HG03571 (cell line): Measurements from ENCODE around the gene AP2A2.
"Not testable (repeated sequence)": the region's sequence is repeated elsewhere in the genome, so short reads cannot be mapped to it uniquely, and the experiment has no call there.

Source experiments
- ATAC-seq: cut with Tn5 transposase; IDR thresholded peaks from one replicate; pipeline ENCODE4 v1.9.1; 2021; ENCODE audit not compliant: unreplicated experiment

Gene AP2A2

GRCh38 chr11:1012740-1013630, 87.3 kb downstream of the AP2A2 start:
- no peak for ATAC-seq

GRCh38 chr11:1013631-1013935, 87.9 kb downstream of the AP2A2 start:
- no peak for ATAC-seq

GRCh38 chr11:1014276-1014675, 88.6 kb downstream of the AP2A2 start:
- ATAC-seq = no peak

- no peak for ATAC-seq
Observed at GRCh38 chr11:1015064-1015463, 89.4 kb downstream of the AP2A2 start.

- no peak for ATAC-seq
Observed at GRCh38 chr11:1015826-1016545, 90.3 kb downstream of the AP2A2 start.

- ATAC-seq = not testable (repeated sequence)
Observed at GRCh38 chr11:1016610-1017126, 91.0 kb downstream of the AP2A2 start.

GRCh38 chr11:1017269-1018005, 91.8 kb downstream of the AP2A2 start:
- ATAC-seq = no peak

- no peak for ATAC-seq
Observed at GRCh38 chr11:1018091-1018490, 92.4 kb downstream of the AP2A2 start.

- ATAC-seq = no peak
Observed at GRCh38 chr11:1019321-1019910, 93.7 kb downstream of the AP2A2 start.

GRCh38 chr11:1020211-1020905, 94.7 kb downstream of the AP2A2 start:
- ATAC-seq = no peak

- no peak for ATAC-seq
Observed at GRCh38 chr11:1022411-1022810, 96.7 kb downstream of the AP2A2 start.

GRCh38 chr11:1022908-1023810, 97.5 kb downstream of the AP2A2 start:
- no peak for ATAC-seq

- ATAC-seq = no peak
Observed at GRCh38 chr11:1023811-1024596, 98.3 kb downstream of the AP2A2 start.

- ATAC-seq = no peak
Observed at GRCh38 chr11:1024597-1025409, 99.1 kb downstream of the AP2A2 start.

- ATAC-seq = no peak
Observed at GRCh38 chr11:1025410-1026162, 99.9 kb downstream of the AP2A2 start.

GRCh38 chr11:1026163-1026450, 100.4 kb downstream of the AP2A2 start:
- ATAC-seq = no peak
